H1 (cell line): ENCODE measurements around the gene COL5A1.

Experiments
- EP300 ChIP-seq, 2 experiments: IDR thresholded peaks; 1 replicate in 1 of 2; 2 replicates in 1 of 2; pipeline ENCODE4 v1.6.1; 2011 to 2012; ENCODE audit warnings: low read depth in 2 of 2, low read length in 2 of 2, mild to moderate bottlenecking in 2 of 2, borderline replicate concordance in 1 of 2, inconsistent platforms in 1 of 2, moderate library complexity in 1 of 2
- EZH2 ChIP-seq: fragments of 200-600 bp; sonication (generic); IDR thresholded peaks from 2 replicates; pipeline ENCODE4 v1.7.1; 2012; ENCODE audit warnings: low read depth, mild to moderate bottlenecking, moderate library complexity, low read length, inconsistent platforms; ENCODE audit not compliant: severe bottlenecking
- GABPA ChIP-seq: IDR thresholded peaks from 2 replicates; pipeline ENCODE4 v1.6.1; 2011; ENCODE audit warnings: mild to moderate bottlenecking, low read length, moderate library complexity, borderline replicate concordance; ENCODE audit not compliant: insufficient read depth
- NANOG ChIP-seq: IDR thresholded peaks from 2 replicates; pipeline ENCODE4 v1.6.1; 2011; ENCODE audit warnings: low read length, low read depth, mild to moderate bottlenecking, inconsistent platforms; ENCODE audit not compliant: insufficient read depth, poor library complexity, severe bottlenecking
- POLR2AphosphoS5 ChIP-seq: IDR thresholded peaks from 2 replicates; pipeline ENCODE4 v1.6.1; 2011; ENCODE audit warnings: low read depth, low read length
- TF ChIP-seq, protein P1 (sequence below), 3 experiments: IDR thresholded peaks; 1 replicate in 2 of 3; 2 replicates in 1 of 3; pipeline versions ENCODE4 v1.5.1 to v1.6.1; 2011; ENCODE audit warnings: low read length in 3 of 3, mild to moderate bottlenecking in 3 of 3, inconsistent platforms in 2 of 3, low read depth in 1 of 3, moderate library complexity in 1 of 3; ENCODE audit not compliant: insufficient read depth in 1 of 3; ENCODE audit errors: control extremely low read depth in 1 of 3

DNA sequence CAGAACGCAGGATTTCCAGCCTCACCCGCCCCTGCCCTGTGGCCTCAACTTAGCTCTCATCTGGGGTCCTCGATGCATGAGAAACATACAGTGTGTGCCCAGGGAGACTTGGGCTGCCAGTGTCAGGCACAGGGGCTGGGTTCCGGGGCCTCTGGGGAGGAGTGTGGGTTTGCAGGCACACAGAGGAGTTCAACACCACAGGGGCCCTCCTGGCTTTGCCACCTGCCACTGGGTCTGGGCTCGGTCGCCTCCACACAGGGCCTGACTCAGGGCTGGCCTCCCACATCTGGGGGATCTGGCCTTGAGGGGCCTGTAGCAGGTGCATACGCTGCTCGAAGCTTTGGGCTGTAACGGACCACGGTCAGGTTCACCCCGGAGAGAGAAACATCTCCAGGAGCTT lies 111.6 kb downstream of the COL5A1 start:
- TF ChIP-seq, protein P1, sequence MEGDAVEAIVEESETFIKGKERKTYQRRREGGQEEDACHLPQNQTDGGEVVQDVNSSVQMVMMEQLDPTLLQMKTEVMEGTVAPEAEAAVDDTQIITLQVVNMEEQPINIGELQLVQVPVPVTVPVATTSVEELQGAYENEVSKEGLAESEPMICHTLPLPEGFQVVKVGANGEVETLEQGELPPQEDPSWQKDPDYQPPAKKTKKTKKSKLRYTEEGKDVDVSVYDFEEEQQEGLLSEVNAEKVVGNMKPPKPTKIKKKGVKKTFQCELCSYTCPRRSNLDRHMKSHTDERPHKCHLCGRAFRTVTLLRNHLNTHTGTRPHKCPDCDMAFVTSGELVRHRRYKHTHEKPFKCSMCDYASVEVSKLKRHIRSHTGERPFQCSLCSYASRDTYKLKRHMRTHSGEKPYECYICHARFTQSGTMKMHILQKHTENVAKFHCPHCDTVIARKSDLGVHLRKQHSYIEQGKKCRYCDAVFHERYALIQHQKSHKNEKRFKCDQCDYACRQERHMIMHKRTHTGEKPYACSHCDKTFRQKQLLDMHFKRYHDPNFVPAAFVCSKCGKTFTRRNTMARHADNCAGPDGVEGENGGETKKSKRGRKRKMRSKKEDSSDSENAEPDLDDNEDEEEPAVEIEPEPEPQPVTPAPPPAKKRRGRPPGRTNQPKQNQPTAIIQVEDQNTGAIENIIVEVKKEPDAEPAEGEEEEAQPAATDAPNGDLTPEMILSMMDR (IDR thresholded peaks at IDR 0.05; ENCODE audit: control extremely low read depth in 1 of 3, insufficient read depth in 1 of 3, low read depth in 1 of 3, low read length in 3 of 3) = no peak
- no peak for TF ChIP-seq EP300 (IDR thresholded peaks at IDR 0.05; ENCODE audit: borderline replicate concordance in 1 of 2, low read depth in 2 of 2, low read length in 2 of 2)
- no peak for TF ChIP-seq POLR2AphosphoS5
- no peak for TF ChIP-seq NANOG
- no peak for TF ChIP-seq EZH2
- no peak for TF ChIP-seq GABPA
